H9 (cell line): ENCODE data around the gene SLC17A9. TPM values are rescaled to one million over a fixed set of nuclear protein-coding genes. Genes with fewer than 3 reads are reported as not detected.

Experiments used
- DNase-seq: peaks from one replicate; pipeline ENCODE4 v3.0.0-alpha.2; 2017
- H2AFZ ChIP-seq: one replicate; pipeline ENCODE4 v1.6.1; 2013; ENCODE audit warnings: mild to moderate bottlenecking, low read length, control low read depth, moderate library complexity
- H2AK5ac ChIP-seq: 2 replicates; pipeline ENCODE4 v1.6.1; 2013; ENCODE audit warnings: low read length, control low read depth, mixed read lengths; ENCODE audit not compliant: insufficient read length
- H2BK120ac ChIP-seq: one replicate; pipeline ENCODE4 v1.6.1; 2013; ENCODE audit warnings: low read depth, mild to moderate bottlenecking, low read length, control low read depth, inconsistent platforms; ENCODE audit not compliant: poor library complexity, severe bottlenecking
- H2BK12ac ChIP-seq: 2 replicates; pipeline ENCODE4 v1.6.1; 2013; ENCODE audit warnings: low read length, control low read depth, mixed read lengths, low read depth; ENCODE audit not compliant: insufficient read length
- H2BK15ac ChIP-seq: 2 replicates; pipeline ENCODE4 v1.6.1; 2013; ENCODE audit warnings: low read depth, low read length, control low read depth
- H2BK20ac ChIP-seq: one replicate; pipeline ENCODE4 v1.6.1; 2013; ENCODE audit warnings: low read depth, mild to moderate bottlenecking, low read length, control low read depth, inconsistent platforms; ENCODE audit not compliant: poor library complexity, severe bottlenecking
- H2BK5ac ChIP-seq: 2 replicates; pipeline ENCODE4 v1.6.1; 2013; ENCODE audit warnings: low read length, control low read depth, mixed read lengths; ENCODE audit not compliant: insufficient read length
- H3K14ac ChIP-seq: 2 replicates; pipeline ENCODE4 v1.6.1; 2013; ENCODE audit warnings: low read length, control low read depth; ENCODE audit not compliant: insufficient read depth
- H3K18ac ChIP-seq: 2 replicates; pipeline ENCODE4 v1.6.1; 2013; ENCODE audit warnings: low read depth, mild to moderate bottlenecking, mixed read lengths, low read length, control low read depth; ENCODE audit not compliant: insufficient read length
- H3K23ac ChIP-seq: 2 replicates; pipeline ENCODE4 v1.6.1; 2013; ENCODE audit warnings: low read length, control low read depth, mixed read lengths, low read depth; ENCODE audit not compliant: insufficient read length
- H3K23me2 ChIP-seq: 2 replicates; pipeline ENCODE4 v1.6.1; 2013; ENCODE audit warnings: low read depth, mild to moderate bottlenecking, mixed read lengths, low read length, control low read depth; ENCODE audit not compliant: insufficient read length, poor library complexity, severe bottlenecking
- H3K27ac ChIP-seq: 2 replicates; pipeline ENCODE4 v1.5.1; 2013; ENCODE audit warnings: low read length, control low read depth, mixed read lengths, low read depth; ENCODE audit not compliant: insufficient read length
- H3K27me3 ChIP-seq: 2 replicates; pipeline ENCODE4 v1.6.1; 2013; ENCODE audit warnings: low read length, control low read depth, inconsistent platforms; ENCODE audit not compliant: insufficient read depth
- H3K4ac ChIP-seq: 2 replicates; pipeline ENCODE4 v1.6.1; 2013; ENCODE audit warnings: low read depth, mild to moderate bottlenecking, control low read depth, inconsistent platforms, low read length, moderate library complexity
- H3K4me1 ChIP-seq: 2 replicates; pipeline ENCODE4 v1.6.1; 2013; ENCODE audit warnings: low read length, control low read depth, inconsistent platforms; ENCODE audit not compliant: insufficient read depth
- H3K4me2 ChIP-seq: 2 replicates; pipeline ENCODE4 v1.6.1; 2013; ENCODE audit warnings: low read length, control low read depth, mixed read lengths; ENCODE audit not compliant: insufficient read length, insufficient read depth
- H3K56ac ChIP-seq: 2 replicates; pipeline ENCODE4 v1.6.1; 2013; ENCODE audit warnings: low read depth, mild to moderate bottlenecking, mixed read lengths, low read length, control low read depth; ENCODE audit not compliant: insufficient read length
- H3K79me1 ChIP-seq: 2 replicates; pipeline ENCODE4 v1.6.1; 2013; ENCODE audit warnings: low read depth, mild to moderate bottlenecking, moderate library complexity, low read length, control low read depth, inconsistent platforms; ENCODE audit not compliant: insufficient read depth, poor library complexity, severe bottlenecking
- H3K79me2 ChIP-seq: 2 replicates; pipeline ENCODE4 v1.6.1; 2013; ENCODE audit warnings: low read length, control low read depth, inconsistent platforms; ENCODE audit not compliant: insufficient read depth
- H3K9ac ChIP-seq: 2 replicates; pipeline ENCODE4 v1.6.1; 2013; ENCODE audit warnings: low read length, control low read depth, mixed read lengths; ENCODE audit not compliant: insufficient read length; ENCODE audit errors: extremely low read depth
- H3K9me3 ChIP-seq: one replicate; pipeline ENCODE4 v1.6.1; 2013; ENCODE audit warnings: low read depth, low read length, inconsistent platforms; ENCODE audit not compliant: control insufficient read depth
- H3T11ph ChIP-seq: one replicate; pipeline ENCODE4 v1.6.1; 2013; ENCODE audit warnings: mild to moderate bottlenecking, low read length, control low read depth, inconsistent platforms
- H4K20me1 ChIP-seq: one replicate; pipeline ENCODE4 v1.6.1; 2013; ENCODE audit not compliant: control insufficient read depth, insufficient read length, insufficient read depth
- H4K5ac ChIP-seq: 2 replicates; pipeline ENCODE4 v1.6.1; 2013; ENCODE audit warnings: low read depth, mild to moderate bottlenecking, mixed read lengths, low read length, control low read depth; ENCODE audit not compliant: insufficient read length
- H4K8ac ChIP-seq: replicated peaks from 2 replicates; pipeline ENCODE4 v1.6.1; 2013; ENCODE audit warnings: low read length, control low read depth, mixed read lengths, low read depth; ENCODE audit not compliant: insufficient read length
- H4K91ac ChIP-seq: 2 replicates; pipeline ENCODE4 v1.6.1; 2013; ENCODE audit warnings: low read depth, mild to moderate bottlenecking, moderate library complexity, mixed read lengths, low read length, control low read depth; ENCODE audit not compliant: insufficient read length
- H3K27ac Mint-ChIP-seq, 3 experiments: 2 replicates in 2 of 3; 3 replicates in 1 of 3; pipeline ENCODE4 v1.8.0; 2020 to 2021; ENCODE audit warnings: mixed read lengths in 3 of 3, mild to moderate bottlenecking in 1 of 3, moderate library complexity in 1 of 3
- H3K27me3 Mint-ChIP-seq: 2 replicates; pipeline ENCODE4 v1.8.0; 2021; ENCODE audit warnings: low read depth, mild to moderate bottlenecking, moderate library complexity, mixed read lengths
- H3K36me3 Mint-ChIP-seq, 3 experiments: 2 replicates in 2 of 3; 3 replicates in 1 of 3; pipeline ENCODE4 v1.8.0; 2020 to 2021; ENCODE audit warnings: low read depth in 3 of 3, mixed read lengths in 3 of 3; ENCODE audit not compliant: insufficient read depth in 1 of 3
- H3K4me1 Mint-ChIP-seq, 2 experiments: 2 replicates each; pipeline ENCODE4 v1.8.0; 2020; ENCODE audit warnings: mixed read lengths in 2 of 2
- H3K4me3 Mint-ChIP-seq, 2 experiments: 2 replicates in 1 of 2; 3 replicates in 1 of 2; pipeline ENCODE4 v1.8.0; 2020 to 2021; ENCODE audit warnings: mild to moderate bottlenecking in 2 of 2, mixed read lengths in 2 of 2, moderate library complexity in 1 of 2
- H3K9me3 Mint-ChIP-seq, 2 experiments: 2 replicates in 1 of 2; 3 replicates in 1 of 2; pipeline ENCODE4 v1.8.0; 2020; ENCODE audit warnings: mild to moderate bottlenecking in 2 of 2, mixed read lengths in 2 of 2, moderate library complexity in 1 of 2
- CTCF ChIP-seq: fragments of 200-600 bp; sonication (generic); conservative IDR thresholded peaks from 3 replicates; pipeline ENCODE4 v1.8.0; 2021; ENCODE audit warnings: antibody characterized with exemption, mild to moderate bottlenecking
- WGBS: extraction: QIAGEN DNeasy Blood & Tissue Kit; methylation state at CpG from one replicate; pipeline ENCODE4 v1.1.7; 2013; ENCODE audit warnings: missing lambda C conversion rate, low lambda C conversion rate, mixed read lengths; ENCODE audit not compliant: insufficient read length; ENCODE audit errors: extremely low coverage; 5-methylcytosine and 5-hydroxymethylcytosine counted together
- total RNA-seq: library from RNA; stranded (reverse); gene quantifications from 2 replicates; pipeline ENCODE4 v1.2.1, GENCODE V29; 2021

SLC17A9 gene
- total RNA-seq, 1 experiment from 2014 or later, result 20.9 TPM

GRCh38 chr20:62978561-62978943 lies 26.0 kb downstream of the SLC17A9 start:
- Histone ChIP-seq H3K9ac (no peak overlapping the region), H3K4me2 (no peak overlapping the region), H3K56ac (no peak overlapping the region), H4K8ac (no peak overlapping the region), H2BK5ac (no peak overlapping the region), H2AFZ (no peak overlapping the region), H2BK120ac (no peak overlapping the region), H3K27ac (no peak overlapping the region), H3K23me2 (peaks cover 3% of the 10 kb centered on the region), H2BK12ac (no peak overlapping the region), H2AK5ac (no peak overlapping the region), H3K79me2 (no peaks in the 10 kb centered on the region), H3K79me1 (no peaks in the 10 kb centered on the region), H4K91ac (no peak overlapping the region), H2BK15ac (no peak overlapping the region), H3K4ac (no peak overlapping the region), H2BK20ac (no peak overlapping the region), H4K20me1 (no peaks in the 10 kb centered on the region), H3T11ph (no peak overlapping the region), H3K4me1 (peaks cover 6% of the 10 kb centered on the region), H3K9me3 (no peaks in the 10 kb centered on the region), H3K14ac (no peak overlapping the region), H3K27me3 (no peaks in the 10 kb centered on the region; the same call in 1 of the 2 replicates), H3K18ac (no peak overlapping the region), H4K5ac (no peak overlapping the region), H3K23ac (no peak overlapping the region)
- no peak for DNase-seq
- Mint-ChIP-seq H3K27me3 (peaks cover 34% of the 10 kb centered on the region), H3K36me3 (no peaks in the 10 kb centered on the region), H3K9me3 (no peaks in the 10 kb centered on the region), H3K4me1 (peaks cover 19 to 57% of the 10 kb centered on the region in 2 experiments), H3K4me3 (no peak overlapping the region), H3K27ac (no peak overlapping the region)
- no CpG with 5 or more reads among the region's 13 CpGs for WGBS
- TF ChIP-seq CTCF, result no peak
